Stimulated activated CD4-positive, alpha-beta T cell treated with anti-CD3 and anti-CD28 coated beads, TNF-alpha, amount 100 ng/mL, for 1 hour (primary cell): ENCODE measurements around the gene NCLN.
"Not testable (repeated sequence)": the region's sequence is repeated elsewhere in the genome, so short reads cannot be mapped to it uniquely, and the experiment has no call there.

Source experiments
- DNase-seq, 3 donors: peaks; one replicate each; pipeline ENCODE4 v3.0.0-alpha.2; 2020; ENCODE audit warnings: low read depth in 3 of 3, low spot score in 1 of 3

The NCLN gene

GRCh38 chr19:3179739-3180293, 5.9 kb upstream of the NCLN start:
- DNase-seq, result peak in 1 of 3 donors; percentile 35

GRCh38 chr19:3183721-3184641, 1.7 kb upstream of the NCLN start:
- DNase-seq, result no peak

GRCh38 chr19:3184847-3185460, 776 bp upstream of the NCLN start:
- DNase-seq, result peak in 2 of 3 donors; percentile 34 to 49

- no peak for DNase-seq
These were observed 494 bp downstream of the NCLN start for GRCh38 chr19:3186160-3186688.

GRCh38 chr19:3186891-3187661, 1.3 kb downstream of the NCLN start:
- no peak for DNase-seq

GRCh38 chr19:3187662-3188511, 2.2 kb downstream of the NCLN start:
- DNase-seq, result no peak

GRCh38 chr19:3188627-3189596, 3.2 kb downstream of the NCLN start:
- DNase-seq, result no peak

- no peak for DNase-seq
These were observed 4.2 kb downstream of the NCLN start for GRCh38 chr19:3189702-3190469.

- DNase-seq, result no peak
These were observed 4.7 kb downstream of the NCLN start for GRCh38 chr19:3190470-3190770.

- no peak for DNase-seq
These were observed 5.4 kb downstream of the NCLN start for GRCh38 chr19:3190921-3191805.

- not testable (repeated sequence) for DNase-seq
These were observed 6.0 kb downstream of the NCLN start for GRCh38 chr19:3191806-3192104.

- no peak for DNase-seq
These were observed 6.5 kb downstream of the NCLN start for GRCh38 chr19:3192228-3192635.

GRCh38 chr19:3192684-3193083, 7.0 kb downstream of the NCLN start:
- no peak for DNase-seq

GRCh38 chr19:3193256-3194105, 7.8 kb downstream of the NCLN start:
- DNase-seq, result no peak

- no peak for DNase-seq
These were observed 8.7 kb downstream of the NCLN start for GRCh38 chr19:3194106-3195087.
